ENCODE measurements around the gene PAK2.
"Not testable (repeated sequence)": the region's sequence is repeated elsewhere in the genome, so short reads cannot be mapped to it uniquely, and the experiment has no call there.

The PAK2 gene

GRCh38 chr3:196739671-196740480 is at the start of gene PAK2:
Gene PAK2, plus strand, starts transcription at chr3:196739857. Its CDS starts 42,790 bp downstream, at chr3:196782647.
- peak; percentile 92 for DNase-seq

GRCh38 chr3:196689941-196690660 is 49.6 kb upstream of the PAK2 start:
- no peak for DNase-seq

- no peak for DNase-seq
Measured at GRCh38 chr3:196691386-196691785, 48.3 kb upstream of the PAK2 start.

GRCh38 chr3:196694202-196694638 is 45.4 kb upstream of the PAK2 start:
- DNase-seq = peak; percentile 18 to 25

GRCh38 chr3:196694941-196695848 is 44.5 kb upstream of the PAK2 start:
- peak; percentile 23 to 40 for DNase-seq

GRCh38 chr3:196695849-196696226 is 43.8 kb upstream of the PAK2 start:
- no peak for DNase-seq

- DNase-seq = no peak
Measured at GRCh38 chr3:196697270-196697669, 42.4 kb upstream of the PAK2 start.

GRCh38 chr3:196699749-196700148 is 39.9 kb upstream of the PAK2 start:
- no peak for DNase-seq

GRCh38 chr3:196700801-196701200 is 38.9 kb upstream of the PAK2 start:
- DNase-seq = no peak

GRCh38 chr3:196706327-196706726 is 33.3 kb upstream of the PAK2 start:
- no peak for DNase-seq

GRCh38 chr3:196706731-196707130 is 32.9 kb upstream of the PAK2 start:
- DNase-seq = no peak

- DNase-seq = no peak
Measured at GRCh38 chr3:196707566-196707965, 32.1 kb upstream of the PAK2 start.

GRCh38 chr3:196708467-196708866 is 31.2 kb upstream of the PAK2 start:
- DNase-seq = no peak

- DNase-seq = peak; percentile 86 to 89
Measured at GRCh38 chr3:196711838-196712513, 27.7 kb upstream of the PAK2 start, which contains the start of the genes CEP19 and PIGX. Gene CEP19, minus strand, starts transcription at chr3:196712250. Its CDS starts 3,593 bp downstream, at chr3:196708657. Gene PIGX, plus strand, starts transcription at chr3:196712377.

GRCh38 chr3:196712514-196713413 is 26.9 kb upstream of the PAK2 start:
- DNase-seq = peak; percentile 75 to 78

- DNase-seq = not testable (repeated sequence)
Measured at GRCh38 chr3:196717162-196717561, 22.5 kb upstream of the PAK2 start.

GRCh38 chr3:196721097-196721496 is 18.6 kb upstream of the PAK2 start:
- no peak for DNase-seq

- no peak for DNase-seq
Measured at GRCh38 chr3:196726788-196727675, 12.6 kb upstream of the PAK2 start.

GRCh38 chr3:196735751-196736150 is 3.9 kb upstream of the PAK2 start:
- DNase-seq = no peak
